NOMO-1 treated with dmso at 0.1 percent for 144 hours (cell line): ENCODE results near the gene EPX.

Experiments used
- DNase-seq: peaks from one replicate; lab custom pipeline; 2025; ENCODE audit not compliant: unreplicated experiment; lab: John Stamatoyannopoulos, UW

The EPX gene

GRCh38 chr17:58249270-58250133 is 57.0 kb downstream of the EPX start:
- peak; percentile 53 for DNase-seq

- no peak for DNase-seq
Observed at GRCh38 chr17:58250344-58251011, 58.0 kb downstream of the EPX start.

- no peak for DNase-seq
Observed at GRCh38 chr17:58252141-58252540, 59.6 kb downstream of the EPX start.

GRCh38 chr17:58253082-58253481 is 60.6 kb downstream of the EPX start:
- DNase-seq: no peak
